ENCODE data around the gene ZNF362.

DNA sequence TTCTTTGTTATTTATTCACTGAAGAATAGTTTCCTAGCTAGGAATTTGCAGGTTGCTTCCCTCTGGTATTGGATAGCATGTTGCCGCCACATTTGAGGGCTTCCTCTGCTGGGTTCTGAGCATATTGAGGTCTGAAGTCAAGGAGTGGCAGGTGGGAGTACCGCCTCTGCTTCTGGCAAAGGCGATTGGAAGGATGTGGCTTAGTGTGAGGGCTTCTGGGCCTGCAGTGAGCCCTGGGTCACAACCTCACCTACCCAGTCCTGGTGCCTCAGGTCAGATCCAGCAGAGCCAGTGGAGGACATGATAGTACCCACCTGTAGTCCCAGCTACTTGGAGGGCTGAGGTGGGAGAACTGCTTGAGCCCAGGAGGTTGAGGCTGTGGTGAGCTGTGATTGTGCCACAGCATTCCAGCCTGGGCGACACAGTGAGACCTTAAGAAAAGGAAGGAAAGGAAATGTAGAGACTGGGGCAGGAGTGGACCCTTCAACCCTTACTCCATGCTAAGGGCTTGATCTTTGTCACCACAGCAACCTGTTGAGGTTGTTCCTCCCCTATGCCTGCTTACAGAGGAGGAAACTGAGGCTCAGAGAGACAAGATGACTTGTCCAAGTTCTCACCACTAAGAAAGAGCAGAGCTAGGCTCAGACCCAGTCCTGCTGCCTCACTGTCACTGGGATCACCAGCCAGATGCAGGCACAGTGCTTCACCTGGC is 41.8 kb downstream of the ZNF362 start:
- TF ChIP-seq SIX4 (CRISPR knock-in tag; IDR thresholded peaks at IDR 0.05), result no peak
- TF ChIP-seq TCF7L2 (IDR thresholded peaks at IDR 0.05; ENCODE audit: low read depth, low read length), result no peak
- TF ChIP-seq, protein P1, sequence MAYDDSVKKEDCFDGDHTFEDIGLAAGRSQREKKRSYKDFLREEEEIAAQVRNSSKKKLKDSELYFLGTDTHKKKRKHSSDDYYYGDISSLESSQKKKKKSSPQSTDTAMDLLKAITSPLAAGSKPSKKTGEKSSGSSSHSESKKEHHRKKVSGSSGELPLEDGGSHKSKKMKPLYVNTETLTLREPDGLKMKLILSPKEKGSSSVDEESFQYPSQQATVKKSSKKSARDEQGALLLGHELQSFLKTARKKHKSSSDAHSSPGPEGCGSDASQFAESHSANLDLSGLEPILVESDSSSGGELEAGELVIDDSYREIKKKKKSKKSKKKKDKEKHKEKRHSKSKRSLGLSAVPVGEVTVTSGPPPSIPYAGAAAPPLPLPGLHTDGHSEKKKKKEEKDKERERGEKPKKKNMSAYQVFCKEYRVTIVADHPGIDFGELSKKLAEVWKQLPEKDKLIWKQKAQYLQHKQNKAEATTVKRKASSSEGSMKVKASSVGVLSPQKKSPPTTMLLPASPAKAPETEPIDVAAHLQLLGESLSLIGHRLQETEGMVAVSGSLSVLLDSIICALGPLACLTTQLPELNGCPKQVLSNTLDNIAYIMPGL (CRISPR knock-in tag; IDR thresholded peaks at IDR 0.05; ENCODE audit: borderline replicate concordance in 1 of 2, low read depth in 1 of 2), result no peak
- no peak for TF ChIP-seq NONO (IDR thresholded peaks at IDR 0.05)
- TF ChIP-seq NONO (CRISPR knock-in tag; conservative IDR thresholded peaks at IDR 0.05), result no peak
- no peak for TF ChIP-seq ZKSCAN1 (IDR thresholded peaks at IDR 0.05; ENCODE audit: low read length)
- no peak for TF ChIP-seq ZBTB21 (CRISPR knock-in tag; IDR thresholded peaks at IDR 0.05)
- TF ChIP-seq POLR2A (IDR thresholded peaks at IDR 0.05; ENCODE audit: insufficient read depth in 1 of 2, low read depth in 2 of 2, low read length in 2 of 2), result no peak
- no peak for TF ChIP-seq ZNF747 (CRISPR knock-in tag; IDR thresholded peaks at IDR 0.05; ENCODE audit: borderline replicate concordance)
- no peak for TF ChIP-seq THYN1 (CRISPR knock-in tag; IDR thresholded peaks at IDR 0.05; ENCODE audit: borderline replicate concordance, low read depth)

Measured in HepG2 (cell line).